H1 (cell line): ENCODE results near the gene BCL2L1. TPM values are rescaled to one million over a fixed set of nuclear protein-coding genes. Genes with fewer than 3 reads are reported as not detected.

Experiments used
- CTCF ChIA-PET: fragments of 300-600 bp; sonication (Branson Sonifier 250); formaldehyde crosslinking; loops from one replicate; lab custom pipeline; 2021; ENCODE audit not compliant: partially characterized antibody; lab: Charles Lee
- POLR2A ChIA-PET: fragments of 300-600 bp; sonication (Branson Sonifier 250); formaldehyde crosslinking; loops from one replicate; lab custom pipeline; 2021; ENCODE audit warnings: inconsistent platforms; ENCODE audit not compliant: partially characterized antibody; lab: Charles Lee
- DNase-seq, 2 experiments: peaks; one replicate each; pipeline versions ENCODE4 v3.0.0 to v3.0.0-alpha.2; 2010 to 2022; ENCODE audit warnings: low spot score in 2 of 2, low read depth in 1 of 2, mixed read lengths in 1 of 2
- FAIRE-seq: peaks from 2 replicates; lab custom pipeline; 2011; peaks lifted over from hg19 to GRCh38; lab: Jason Lieb, UNC
- H2AFZ ChIP-seq: 2 replicates; pipeline ENCODE4 v1.8.1; 2012; ENCODE audit warnings: low read length, inconsistent platforms
- H2AK5ac ChIP-seq: 2 replicates; pipeline ENCODE4 v1.6.1; 2013; ENCODE audit warnings: low read depth, low read length
- H2BK120ac ChIP-seq: replicated peaks from 2 replicates; pipeline ENCODE3; 2013; ENCODE audit warnings: low read depth, low read length, inconsistent platforms
- H2BK12ac ChIP-seq: 2 replicates; pipeline ENCODE4 v1.6.1; 2013; ENCODE audit warnings: low read depth, low read length
- H2BK15ac ChIP-seq: 2 replicates; pipeline ENCODE4 v1.6.1; 2013; ENCODE audit warnings: low read length
- H2BK20ac ChIP-seq: 2 replicates; pipeline ENCODE4 v1.6.1; 2013; ENCODE audit warnings: low read length
- H2BK5ac ChIP-seq: 2 replicates; pipeline ENCODE4 v1.6.1; 2013; ENCODE audit warnings: low read depth, low read length
- H3K14ac ChIP-seq: 2 replicates; pipeline ENCODE4 v1.6.1; 2013; ENCODE audit warnings: inconsistent platforms; ENCODE audit not compliant: insufficient read length
- H3K18ac ChIP-seq: 2 replicates; pipeline ENCODE4 v1.6.1; 2013; ENCODE audit warnings: low read length; ENCODE audit errors: extremely low read depth
- H3K23ac ChIP-seq: 2 replicates; pipeline ENCODE4 v1.6.1; 2013; ENCODE audit warnings: inconsistent platforms; ENCODE audit not compliant: insufficient read length
- H3K23me2 ChIP-seq: 2 replicates; pipeline ENCODE4 v1.6.1; 2013; ENCODE audit warnings: low read depth, low read length
- H3K27ac ChIP-seq: 2 replicates; pipeline ENCODE4 v1.6.1; 2011; ENCODE audit warnings: low read depth, low read length, inconsistent platforms
- H3K27me3 ChIP-seq, 4 experiments: replicated peaks in 1 of 4; 1 replicate in 1 of 4; 2 replicates in 3 of 4; pipeline versions ENCODE4 v1.6.1 to v1.8.1; 2011 to 2013; ENCODE audit warnings: low read length in 3 of 4, mild to moderate bottlenecking in 3 of 4, inconsistent platforms in 2 of 4, mixed read lengths in 2 of 4, moderate library complexity in 1 of 4; ENCODE audit not compliant: control insufficient read depth in 3 of 4, insufficient read depth in 3 of 4; ENCODE audit errors: extremely low read depth in 1 of 4
- H3K36me3 ChIP-seq, 4 experiments: 2 replicates each; pipeline versions ENCODE4 v1.6.1 to v1.8.1; 2011 to 2013; ENCODE audit warnings: mild to moderate bottlenecking in 4 of 4, low read length in 3 of 4, moderate library complexity in 2 of 4, control low read depth in 1 of 4, inconsistent platforms in 1 of 4; ENCODE audit not compliant: insufficient read depth in 4 of 4, control insufficient read depth in 2 of 4
- H3K4ac ChIP-seq: replicated peaks from 2 replicates; pipeline ENCODE3; 2013; ENCODE audit warnings: low read length, low read depth, mixed read lengths, inconsistent platforms; ENCODE audit not compliant: insufficient read length
- H3K4me1 ChIP-seq, 4 experiments: replicated peaks in 1 of 4; 1 replicate in 1 of 4; 2 replicates in 3 of 4; pipeline versions ENCODE4 v1.6.1 to v1.8.1; 2011 to 2013; ENCODE audit warnings: low read length in 3 of 4, inconsistent platforms in 2 of 4, mixed read lengths in 1 of 4; ENCODE audit not compliant: insufficient read depth in 4 of 4, control insufficient read depth in 3 of 4
- H3K4me2 ChIP-seq, 2 experiments: 2 replicates each; pipeline versions ENCODE4 v1.6.1 to v1.8.1; 2011 to 2013; ENCODE audit warnings: low read depth in 2 of 2, low read length in 2 of 2, control low read depth in 1 of 2, inconsistent platforms in 1 of 2, mild to moderate bottlenecking in 1 of 2; ENCODE audit not compliant: insufficient read depth in 1 of 2
- H3K4me3 ChIP-seq, 4 experiments: fragments of 200-600, 300-600 bp in 1 of 4; sonication (generic), shearing (Covaris generic), sonication (Bioruptor Twin) in 1 of 4; 2 replicates each; pipeline versions ENCODE4 v1.5.1 to v1.8.1; 2011 to 2016; ENCODE audit warnings: low read length in 4 of 4, low read depth in 3 of 4, control low read depth in 2 of 4, inconsistent platforms in 2 of 4, mild to moderate bottlenecking in 2 of 4, mixed read lengths in 1 of 4, moderate library complexity in 1 of 4; ENCODE audit not compliant: insufficient read depth in 2 of 4; ENCODE audit errors: extremely low read depth in 1 of 4
- H3K56ac ChIP-seq: replicated peaks from 2 replicates; pipeline ENCODE3; 2013; ENCODE audit warnings: low read depth, mild to moderate bottlenecking, mixed read lengths, low read length, inconsistent platforms; ENCODE audit not compliant: insufficient read length
- H3K79me1 ChIP-seq: 2 replicates; pipeline ENCODE4 v1.6.1; 2013; ENCODE audit warnings: low read depth, low read length, control low read depth
- H3K79me2 ChIP-seq, 2 experiments: 2 replicates each; pipeline versions ENCODE4 v1.6.1 to v1.8.1; 2012 to 2013; ENCODE audit warnings: low read length in 2 of 2, mild to moderate bottlenecking in 2 of 2, inconsistent platforms in 1 of 2; ENCODE audit not compliant: insufficient read depth in 2 of 2, control insufficient read depth in 1 of 2
- H3K9ac ChIP-seq, 4 experiments: replicated peaks in 1 of 4; 1 replicate in 1 of 4; 2 replicates in 3 of 4; pipeline versions ENCODE4 v1.6.1 to v1.8.1; 2011 to 2013; ENCODE audit warnings: low read depth in 3 of 4, low read length in 3 of 4, control low read depth in 2 of 4, mild to moderate bottlenecking in 2 of 4, moderate library complexity in 2 of 4, inconsistent platforms in 1 of 4; ENCODE audit errors: extremely low read depth in 1 of 4
- H3K9me3 ChIP-seq, 2 experiments: 2 replicates each; pipeline versions ENCODE4 v1.6.1 to v1.8.1; 2012 to 2013; ENCODE audit warnings: mild to moderate bottlenecking in 2 of 2, moderate library complexity in 2 of 2, control low read depth in 1 of 2, inconsistent platforms in 1 of 2, low read depth in 1 of 2, low read length in 1 of 2, mixed read lengths in 1 of 2; ENCODE audit not compliant: insufficient read depth in 2 of 2
- H4K20me1 ChIP-seq, 2 experiments: replicated peaks in 1 of 2; 2 replicates each; pipeline versions ENCODE3 to v1.8.1; 2011 to 2013; ENCODE audit warnings: inconsistent platforms in 2 of 2, low read length in 2 of 2, mild to moderate bottlenecking in 1 of 2; ENCODE audit not compliant: insufficient read depth in 2 of 2, control insufficient read depth in 1 of 2
- H4K5ac ChIP-seq: 2 replicates; pipeline ENCODE4 v1.6.1; 2013; ENCODE audit warnings: low read length, low read depth, mixed read lengths, inconsistent platforms; ENCODE audit not compliant: insufficient read length
- H4K8ac ChIP-seq: 2 replicates; pipeline ENCODE4 v1.8.0; 2013; ENCODE audit warnings: mild to moderate bottlenecking, moderate library complexity, low read length, inconsistent platforms; ENCODE audit not compliant: insufficient read depth; ENCODE audit errors: extremely low read depth
- H4K91ac ChIP-seq: replicated peaks from 2 replicates; pipeline ENCODE3; 2013; ENCODE audit warnings: low read length, mixed read lengths, inconsistent platforms; ENCODE audit not compliant: insufficient read length
- BACH1 ChIP-seq: IDR thresholded peaks from 2 replicates; pipeline ENCODE4 v1.6.1; 2012; ENCODE audit warnings: low read length, improper control_type of control experiment
- GABPA ChIP-seq: IDR thresholded peaks from 2 replicates; pipeline ENCODE4 v1.6.1; 2011; ENCODE audit warnings: mild to moderate bottlenecking, low read length, moderate library complexity, borderline replicate concordance; ENCODE audit not compliant: insufficient read depth
- KDM1A ChIP-seq: fragments of 200-600, 300-600 bp; sonication (generic); IDR thresholded peaks from 2 replicates; pipeline ENCODE4 v1.7.1; 2016; ENCODE audit warnings: mild to moderate bottlenecking, low read length, borderline replicate concordance
- RNF2 ChIP-seq: fragments of 200-900, 300-1000 bp; sonication (generic); IDR thresholded peaks from 2 replicates; pipeline ENCODE4 v1.7.1; 2016; ENCODE audit warnings: borderline replicate concordance, low read depth, mild to moderate bottlenecking, antibody characterized with exemption, low read length; ENCODE audit not compliant: poor library complexity, severe bottlenecking; ENCODE audit errors: missing control alignments
- SAP30 ChIP-seq: fragments of 300-600 bp; sonication (generic); IDR thresholded peaks from 2 replicates; pipeline ENCODE4 v1.7.1; 2012; ENCODE audit warnings: low read length, moderate library complexity, mild to moderate bottlenecking, inconsistent platforms; ENCODE audit not compliant: insufficient read depth, insufficient replicate concordance
- TEAD4 ChIP-seq: IDR thresholded peaks from 2 replicates; pipeline ENCODE4 v1.6.1; 2012; ENCODE audit warnings: low read depth, low read length, inconsistent platforms, mixed read lengths
- YY1 ChIP-seq: IDR thresholded peaks from 2 replicates; pipeline ENCODE4 v1.6.1; 2011; ENCODE audit warnings: low read depth, mild to moderate bottlenecking, low read length
- WGBS, 2 experiments: shearing (Covaris generic) in 1 of 2; methylation state at CpG; one replicate each; pipeline versions ENCODE4 v1.1.6 to v1.1.7; 2013 to 2015; ENCODE audit warnings: low lambda C conversion rate in 2 of 2, mixed read lengths in 2 of 2, inconsistent platforms in 1 of 2, low coverage in 1 of 2, missing lambda C conversion rate in 1 of 2; ENCODE audit not compliant: insufficient replicate concordance in 2 of 2, insufficient coverage in 1 of 2, insufficient read length in 1 of 2; ENCODE audit errors: extremely low coverage in 1 of 2, missing lambda C conversion rate in 1 of 2; 5-methylcytosine and 5-hydroxymethylcytosine counted together
- polyA plus RNA-seq, 7 experiments: library from polyadenylated mRNA; depleted of rRNA in 3 of 7; stranded (reverse) in 5 of 7; unstranded in 2 of 7; fragments of >200 nt in 5 of 7; fragments of 200-250 nt in 2 of 7; gene quantifications; 1 replicate in 5 of 7; 2 replicates in 1 of 7; 4 replicates in 1 of 7; pipeline versions ENCODE4 v1.2.1 to v1.2.3, GENCODE V29; 2011 to 2013; ENCODE audit warnings: missing spikeins in 2 of 7, mixed read lengths in 2 of 7
- total RNA-seq: library from RNA; stranded (reverse); fragmentation: NEBNext Ultra II Directional; extraction: Animal tissue kit (Norgen Biotek cat#: 25700); gene quantifications from 2 replicates; pipeline ENCODE4 v1.2.1, GENCODE V29; 2021
- TF ChIP-seq, protein P1 (sequence below): IDR thresholded peaks from 2 replicates; pipeline ENCODE4 v1.6.1; 2012; ENCODE audit warnings: low read length, inconsistent platforms

BCL2L1 gene
- total and polyA plus RNA-seq, 2 of the 8 experiments (the other 6 are each of a cell fraction or from before 2014, with no cell fraction given) = 64.9 to 66.1 TPM

DNA sequence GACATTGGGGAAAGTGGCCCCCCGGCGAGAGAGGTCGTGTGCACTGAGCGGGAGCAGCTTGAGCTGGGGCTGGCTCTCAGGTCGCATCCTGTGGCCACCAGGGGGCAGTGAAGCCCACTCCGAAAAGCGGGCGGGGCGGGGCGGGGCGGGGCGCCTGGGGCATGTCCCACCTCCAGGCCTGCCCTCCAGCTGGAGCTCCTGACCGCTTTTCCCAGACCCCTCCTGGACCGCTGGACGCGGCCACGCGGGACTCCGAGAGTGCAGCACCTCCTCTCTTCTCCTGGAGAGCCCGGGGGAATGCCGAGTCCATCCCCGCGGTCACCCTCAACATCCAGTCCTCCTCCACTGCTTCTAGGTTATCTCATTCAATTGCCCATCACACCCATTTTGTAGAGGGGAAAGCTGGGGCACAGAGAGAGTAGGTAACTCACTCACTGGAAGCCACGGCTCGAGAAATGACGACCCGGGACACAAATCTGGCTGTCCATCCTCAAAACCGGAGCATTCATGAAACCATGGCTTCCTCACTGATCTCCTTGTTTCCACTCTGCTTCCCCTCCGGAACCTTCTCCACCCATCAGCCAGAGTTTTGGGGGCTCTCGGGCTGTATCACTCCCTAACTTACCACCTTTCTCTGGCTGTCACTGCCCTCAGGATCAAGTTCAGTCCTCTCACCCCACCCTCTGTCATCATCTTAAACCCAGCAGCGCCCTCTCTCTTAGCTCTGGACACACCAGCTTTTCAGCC is 60.9 kb downstream of the BCL2L1 start:
- Histone ChIP-seq H3K14ac (no peak overlapping the region), H3K4ac (no peak overlapping the region), H2BK15ac (no peak overlapping the region), H3K18ac (no peak overlapping the region; the same call in 1 of the 2 replicates), H3K9ac (no peak overlapping the region; a peak in 1 of 7 replicates), H2BK12ac (peak overlapping the region; percentile 95; the same call in 1 of the 2 replicates), H2AFZ (peak overlapping the region; percentile 89; the same call in 1 of the 2 replicates), H3K9me3 (no peaks in the 10 kb centered on the region), H3K56ac (no peak overlapping the region), H3K79me2 (no peaks in the 10 kb centered on the region), H2AK5ac (no peak overlapping the region), H4K5ac (peak overlapping the region; percentile 3), H3K4me3 (peak overlapping the region; percentile 11 to 62 (median 48); a peak in 7 of 8 replicates), H4K8ac (no peak overlapping the region; the same call in 1 of the 2 replicates), H4K91ac (peak overlapping the region; percentile 45), H2BK120ac (no peak overlapping the region), H3K4me1 (peaks cover 0 to 7% (median 5%) of the 10 kb centered on the region in 4 experiments; a peak in 5 of 7 replicates), H3K79me1 (no peaks in the 10 kb centered on the region), H3K27me3 (no peaks in the 10 kb centered on the region), H2BK5ac (peak overlapping the region; percentile 66; the same call in 1 of the 2 replicates), H3K4me2 (peak overlapping the region; percentile 57 to 88), H4K20me1 (peaks cover 0 to 3% of the 10 kb centered on the region in 2 experiments), H3K23me2 (peaks cover 5% of the 10 kb centered on the region; the same call in 1 of the 2 replicates), H2BK20ac (no peak overlapping the region), H3K36me3 (peaks cover 0 to 13% (median 6%) of the 10 kb centered on the region in 4 experiments; a peak in 4 of 8 replicates), H3K23ac (no peak overlapping the region), H3K27ac (no peak overlapping the region)
- FAIRE-seq (no peak), DNase-seq (peak; percentile 23 to 88)
- ChIA-PET POLR2A (interaction anchor here (0.7 to 7.2 kb wide), 20 partner anchors 11 to 131 kb away, joined by 3 to 108 read pairs (median 4); partner anchors contain the start of genes BCL2L1, ID1 and TPX2), CTCF (interaction anchor here (0.6 to 5.8 kb wide), 36 partner anchors 10 to 273 kb away, joined by 3 to 151 read pairs (median 5); partner anchors contain the start of genes BCL2L1 and TPX2)
- WGBS, 2 experiments = 17% methylated on average over 24 of the region's 31 CpGs; no CpG with 5 or more reads in 1 of the 2 experiments
- TF ChIP-seq BACH1 (no peak), GABPA (no peak), SAP30 (peak; percentile 80), KDM1A (peak; percentile 96), YY1 (0 out of 2 replicates have a peak, but pooled peaks have one; percentile 65), TEAD4 (no peak), RNF2 (no peak)
- TF ChIP-seq, protein P1, sequence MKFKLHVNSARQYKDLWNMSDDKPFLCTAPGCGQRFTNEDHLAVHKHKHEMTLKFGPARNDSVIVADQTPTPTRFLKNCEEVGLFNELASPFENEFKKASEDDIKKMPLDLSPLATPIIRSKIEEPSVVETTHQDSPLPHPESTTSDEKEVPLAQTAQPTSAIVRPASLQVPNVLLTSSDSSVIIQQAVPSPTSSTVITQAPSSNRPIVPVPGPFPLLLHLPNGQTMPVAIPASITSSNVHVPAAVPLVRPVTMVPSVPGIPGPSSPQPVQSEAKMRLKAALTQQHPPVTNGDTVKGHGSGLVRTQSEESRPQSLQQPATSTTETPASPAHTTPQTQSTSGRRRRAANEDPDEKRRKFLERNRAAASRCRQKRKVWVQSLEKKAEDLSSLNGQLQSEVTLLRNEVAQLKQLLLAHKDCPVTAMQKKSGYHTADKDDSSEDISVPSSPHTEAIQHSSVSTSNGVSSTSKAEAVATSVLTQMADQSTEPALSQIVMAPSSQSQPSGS = peak; percentile 73; the same call in 1 of the 2 replicates
